Measurements from ENCODE around the gene TMPRSS12.

DNA sequence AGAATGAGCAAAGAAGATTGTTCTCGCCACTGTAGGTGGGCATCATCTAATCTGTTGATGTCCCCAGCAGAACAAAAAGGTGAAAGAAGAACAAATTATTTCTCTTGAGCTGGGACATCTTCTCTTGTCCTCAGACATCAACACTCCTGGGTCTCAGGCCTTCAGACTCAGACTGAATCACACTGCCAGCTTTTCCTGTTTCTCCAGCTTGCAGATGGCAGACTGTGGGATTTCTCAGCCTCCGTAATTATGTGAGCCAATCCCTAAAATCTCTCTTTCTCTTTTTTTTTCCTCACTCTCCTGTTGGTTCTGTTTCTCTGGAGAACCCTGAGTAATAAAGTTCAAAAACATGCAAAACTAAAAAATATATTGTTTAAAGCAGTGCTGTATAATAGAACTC lies 3.7 kb upstream of the TMPRSS12 start:
- TF ChIP-seq, protein P1, sequence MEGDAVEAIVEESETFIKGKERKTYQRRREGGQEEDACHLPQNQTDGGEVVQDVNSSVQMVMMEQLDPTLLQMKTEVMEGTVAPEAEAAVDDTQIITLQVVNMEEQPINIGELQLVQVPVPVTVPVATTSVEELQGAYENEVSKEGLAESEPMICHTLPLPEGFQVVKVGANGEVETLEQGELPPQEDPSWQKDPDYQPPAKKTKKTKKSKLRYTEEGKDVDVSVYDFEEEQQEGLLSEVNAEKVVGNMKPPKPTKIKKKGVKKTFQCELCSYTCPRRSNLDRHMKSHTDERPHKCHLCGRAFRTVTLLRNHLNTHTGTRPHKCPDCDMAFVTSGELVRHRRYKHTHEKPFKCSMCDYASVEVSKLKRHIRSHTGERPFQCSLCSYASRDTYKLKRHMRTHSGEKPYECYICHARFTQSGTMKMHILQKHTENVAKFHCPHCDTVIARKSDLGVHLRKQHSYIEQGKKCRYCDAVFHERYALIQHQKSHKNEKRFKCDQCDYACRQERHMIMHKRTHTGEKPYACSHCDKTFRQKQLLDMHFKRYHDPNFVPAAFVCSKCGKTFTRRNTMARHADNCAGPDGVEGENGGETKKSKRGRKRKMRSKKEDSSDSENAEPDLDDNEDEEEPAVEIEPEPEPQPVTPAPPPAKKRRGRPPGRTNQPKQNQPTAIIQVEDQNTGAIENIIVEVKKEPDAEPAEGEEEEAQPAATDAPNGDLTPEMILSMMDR (IDR thresholded peaks at IDR 0.05), result no peak
- no peak for TF ChIP-seq POLR2A (IDR thresholded peaks at IDR 0.05)

Measured in thyroid gland (tissue), 4 donors.